ENCODE results near the gene LDLRAD4. TPM values are rescaled to one million over a fixed set of nuclear protein-coding genes. Genes with fewer than 3 reads are reported as not detected.

The LDLRAD4 gene
- total RNA-seq, 2 donors from 2014 or later: 11.7 to 17.0 TPM

- Histone ChIP-seq H3K4me3 (no peak overlapping the region), H3K27me3 (no peaks in the 10 kb centered on the region), H3K27ac (no peak overlapping the region), H3K4me1 (no peaks in the 10 kb centered on the region), H3K9me3 (no peaks in the 10 kb centered on the region), H3K9ac (ENCODE audit: low read depth in 2 of 2, low read length in 2 of 2) (no peak overlapping the region), H3K36me3 (no peaks in the 10 kb centered on the region)
- no peak for DNase-seq
- TF ChIP-seq, protein P1, sequence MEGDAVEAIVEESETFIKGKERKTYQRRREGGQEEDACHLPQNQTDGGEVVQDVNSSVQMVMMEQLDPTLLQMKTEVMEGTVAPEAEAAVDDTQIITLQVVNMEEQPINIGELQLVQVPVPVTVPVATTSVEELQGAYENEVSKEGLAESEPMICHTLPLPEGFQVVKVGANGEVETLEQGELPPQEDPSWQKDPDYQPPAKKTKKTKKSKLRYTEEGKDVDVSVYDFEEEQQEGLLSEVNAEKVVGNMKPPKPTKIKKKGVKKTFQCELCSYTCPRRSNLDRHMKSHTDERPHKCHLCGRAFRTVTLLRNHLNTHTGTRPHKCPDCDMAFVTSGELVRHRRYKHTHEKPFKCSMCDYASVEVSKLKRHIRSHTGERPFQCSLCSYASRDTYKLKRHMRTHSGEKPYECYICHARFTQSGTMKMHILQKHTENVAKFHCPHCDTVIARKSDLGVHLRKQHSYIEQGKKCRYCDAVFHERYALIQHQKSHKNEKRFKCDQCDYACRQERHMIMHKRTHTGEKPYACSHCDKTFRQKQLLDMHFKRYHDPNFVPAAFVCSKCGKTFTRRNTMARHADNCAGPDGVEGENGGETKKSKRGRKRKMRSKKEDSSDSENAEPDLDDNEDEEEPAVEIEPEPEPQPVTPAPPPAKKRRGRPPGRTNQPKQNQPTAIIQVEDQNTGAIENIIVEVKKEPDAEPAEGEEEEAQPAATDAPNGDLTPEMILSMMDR (IDR thresholded peaks at IDR 0.05): no peak
- intact Hi-C loops (cut with DNase I): no loop called here
These were observed 83.5 kb downstream of the LDLRAD4 start for GRCh38 chr18:13302040-13302439.

- Histone ChIP-seq H3K4me1 (no peaks in the 10 kb centered on the region), H3K9ac (ENCODE audit: low read depth in 2 of 2, low read length in 2 of 2) (no peak overlapping the region), H3K36me3 (no peaks in the 10 kb centered on the region), H3K9me3 (no peaks in the 10 kb centered on the region), H3K27ac (no peak overlapping the region), H3K27me3 (no peaks in the 10 kb centered on the region), H3K4me3 (no peak overlapping the region)
- no peak for DNase-seq
- TF ChIP-seq, protein P1 (IDR thresholded peaks at IDR 0.05): no peak
- intact Hi-C loops (cut with DNase I): no loop called here
These were observed 84.1 kb downstream of the LDLRAD4 start for GRCh38 chr18:13302457-13303225.

DNA sequence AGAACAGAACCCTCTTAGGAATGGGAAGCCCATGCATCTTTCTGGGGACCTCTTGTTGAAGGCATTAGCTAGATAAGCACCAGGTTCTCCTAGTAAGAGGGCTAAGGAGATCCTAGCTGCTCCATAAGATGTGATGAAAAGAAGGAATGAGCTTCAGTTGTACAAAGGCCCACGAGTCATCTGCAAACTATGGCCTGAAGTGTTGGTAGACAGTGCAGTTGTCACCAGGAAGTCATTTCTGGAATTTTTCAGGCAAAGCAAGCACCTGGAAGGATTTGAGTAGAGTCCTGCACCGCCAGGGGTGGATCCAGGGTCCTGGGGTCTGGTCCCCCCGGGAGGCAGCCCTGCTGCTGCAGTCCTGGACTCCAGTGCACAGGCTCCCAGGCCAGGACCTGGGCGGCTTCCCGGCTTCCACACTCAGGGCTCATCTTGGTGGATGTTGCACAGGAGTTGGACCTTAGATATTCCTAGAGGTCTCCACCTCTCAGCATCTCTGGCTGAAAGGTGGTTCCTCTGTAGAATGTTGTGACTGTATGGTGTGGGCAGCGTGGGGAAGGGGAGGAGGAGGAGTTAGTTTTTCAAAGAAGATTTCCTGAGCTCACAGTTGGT lies 85.3 kb downstream of the LDLRAD4 start:
- Histone ChIP-seq H3K4me3 (no peak overlapping the region), H3K9me3 (no peaks in the 10 kb centered on the region), H3K27me3 (no peaks in the 10 kb centered on the region), H3K4me1 (no peaks in the 10 kb centered on the region), H3K36me3 (no peaks in the 10 kb centered on the region), H3K9ac (ENCODE audit: low read depth in 2 of 2, low read length in 2 of 2) (no peak overlapping the region), H3K27ac (no peak overlapping the region)
- no peak for DNase-seq
- intact Hi-C loops (cut with DNase I): no loop called here
- TF ChIP-seq, protein P1 (IDR thresholded peaks at IDR 0.05): no peak

DNA sequence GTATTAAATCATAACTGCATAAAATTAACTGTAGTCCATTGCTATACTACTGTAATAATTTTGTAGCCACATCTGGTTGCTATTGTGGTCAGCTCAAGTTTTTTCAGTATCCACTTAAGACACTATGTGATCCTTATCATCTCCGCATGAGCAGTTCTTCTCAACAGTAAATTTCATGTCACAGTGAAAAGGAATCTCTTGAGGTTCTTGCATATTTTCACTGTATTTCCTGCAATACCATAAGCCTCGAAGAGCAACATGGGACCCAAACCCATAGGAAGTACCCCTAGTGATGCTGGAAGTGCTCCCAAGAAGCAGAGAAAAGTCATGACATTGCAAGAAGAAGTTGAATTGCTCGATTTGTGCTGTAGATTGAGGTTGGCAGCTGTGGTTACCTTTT lies 86.7 kb downstream of the LDLRAD4 start:
- no peaks in the 10 kb centered on the region for H3K36me3 ChIP-seq
- no peak overlapping the region for H3K9ac ChIP-seq (ENCODE audit: low read depth in 2 of 2, low read length in 2 of 2)
- TF ChIP-seq, protein P1 (IDR thresholded peaks at IDR 0.05): no peak
- intact Hi-C loops (cut with DNase I): no loop called here
- H3K27ac ChIP-seq: no peak overlapping the region
- H3K4me3 ChIP-seq: no peak overlapping the region
- H3K9me3 ChIP-seq: no peaks in the 10 kb centered on the region
- H3K4me1 ChIP-seq: no peaks in the 10 kb centered on the region
- H3K27me3 ChIP-seq: no peaks in the 10 kb centered on the region
- no peak for DNase-seq

DNA sequence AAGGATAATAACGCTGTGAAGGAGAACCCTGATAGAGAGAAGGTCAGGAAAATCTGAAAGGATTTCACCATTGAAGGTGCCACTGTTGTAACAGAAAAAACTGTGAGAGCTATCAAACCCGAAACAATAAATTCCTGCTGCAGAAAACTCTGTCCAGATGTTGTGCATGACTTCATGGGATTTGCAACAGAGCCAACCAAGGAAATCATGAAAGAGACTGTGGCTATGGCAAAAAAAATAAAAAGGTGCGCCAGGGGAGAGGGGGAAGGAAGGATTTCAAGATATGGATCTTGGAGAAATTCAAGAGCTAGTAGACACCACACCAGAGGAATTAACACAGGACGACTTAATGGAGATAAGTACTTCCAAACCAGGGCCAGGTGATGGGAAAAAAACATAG lies 88.0 kb downstream of the LDLRAD4 start:
- H3K27me3 ChIP-seq: no peaks in the 10 kb centered on the region
- no peak overlapping the region for H3K4me3 ChIP-seq
- TF ChIP-seq, protein P1 (IDR thresholded peaks at IDR 0.05): no peak
- no peak overlapping the region for H3K27ac ChIP-seq
- H3K9me3 ChIP-seq: no peaks in the 10 kb centered on the region
- no peak overlapping the region for H3K9ac ChIP-seq (ENCODE audit: low read depth in 2 of 2, low read length in 2 of 2)
- no peaks in the 10 kb centered on the region for H3K4me1 ChIP-seq
- intact Hi-C loops (cut with DNase I): no loop called here
- no peaks in the 10 kb centered on the region for H3K36me3 ChIP-seq
- DNase-seq: no peak
